BE2C (cell line): ENCODE results near the gene TPM1.

ENCODE experiments used
- DNase-seq: peaks from one replicate; pipeline ENCODE4 v3.0.0-alpha.2; 2020
- H3K27me3 ChIP-seq: fragments of 250-450 bp; sonication (Bioruptor Pico); 2 replicates; pipeline ENCODE4 v1.5.1; 2020; ENCODE audit warnings: mild to moderate bottlenecking
- H3K36me3 ChIP-seq: fragments of 250-450 bp; sonication (Bioruptor Pico); 2 replicates; pipeline ENCODE4 v1.5.1; 2020; ENCODE audit warnings: mild to moderate bottlenecking
- H3K4me1 ChIP-seq: fragments of 250-450 bp; sonication (Bioruptor Pico); 2 replicates; pipeline ENCODE4 v1.5.1; 2020
- H3K4me3 ChIP-seq: 2 replicates; pipeline ENCODE4 v1.5.1; 2011; ENCODE audit warnings: low read depth, low read length
- H3K9me3 ChIP-seq: fragments of 250-450 bp; sonication (Bioruptor Pico); 2 replicates; pipeline ENCODE4 v1.5.1; 2020
- CTCF ChIP-seq: IDR thresholded peaks from 2 replicates; pipeline ENCODE4 v1.5.1; 2012; ENCODE audit warnings: mild to moderate bottlenecking, low read depth, low read length

TPM1 gene

GRCh38 chr15:63057468-63058345 lies 15.2 kb downstream of the TPM1 start:
- H3K4me1 ChIP-seq: peaks cover 68% of the 10 kb centered on the region
- H3K4me3 ChIP-seq: no peak overlapping the region
- no peaks in the 10 kb centered on the region for H3K9me3 ChIP-seq
- peaks cover 67% of the 10 kb centered on the region for H3K36me3 ChIP-seq
- TF ChIP-seq CTCF: no peak
- no peak for DNase-seq
- no peaks in the 10 kb centered on the region for H3K27me3 ChIP-seq

DNA sequence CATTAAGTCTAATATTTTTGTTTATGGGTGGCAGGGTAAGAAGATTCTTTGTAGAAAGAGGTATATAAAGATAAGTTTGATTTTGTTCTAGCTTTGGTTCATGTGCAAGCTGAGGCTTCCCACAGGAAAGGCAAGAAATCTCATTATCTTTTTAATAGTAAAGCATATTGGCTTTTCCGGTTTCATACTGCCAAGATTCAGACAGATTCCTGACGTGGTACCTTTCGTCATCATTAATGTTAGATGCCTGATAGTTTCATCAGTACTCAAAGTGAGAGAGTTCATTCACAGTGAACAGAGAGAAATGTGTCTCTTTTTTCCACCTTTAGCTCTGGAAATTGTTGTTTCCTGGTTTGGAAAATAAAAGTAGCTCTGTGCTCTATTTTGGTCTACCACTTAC lies 16.5 kb downstream of the TPM1 start:
- Histone ChIP-seq H3K4me3 (no peak overlapping the region), H3K4me1 (peaks cover 59% of the 10 kb centered on the region), H3K36me3 (peaks cover 81% of the 10 kb centered on the region), H3K27me3 (no peaks in the 10 kb centered on the region), H3K9me3 (no peaks in the 10 kb centered on the region)
- TF ChIP-seq CTCF: no peak
- DNase-seq: no peak

- no peak overlapping the region for H3K4me3 ChIP-seq
- no peak for TF ChIP-seq CTCF
- peaks cover 87% of the 10 kb centered on the region for H3K36me3 ChIP-seq
- H3K9me3 ChIP-seq: no peaks in the 10 kb centered on the region
- H3K27me3 ChIP-seq: no peaks in the 10 kb centered on the region
- DNase-seq: no peak
- H3K4me1 ChIP-seq: peaks cover 53% of the 10 kb centered on the region
These were observed 17.1 kb downstream of the TPM1 start for GRCh38 chr15:63059573-63060216.

GRCh38 chr15:63060699-63061098 lies 18.2 kb downstream of the TPM1 start:
- no peaks in the 10 kb centered on the region for H3K27me3 ChIP-seq
- H3K4me3 ChIP-seq: no peak overlapping the region
- H3K4me1 ChIP-seq: peaks cover 45% of the 10 kb centered on the region
- peak; percentile 51 for DNase-seq
- no peak for TF ChIP-seq CTCF
- H3K36me3 ChIP-seq: peaks cover 97% of the 10 kb centered on the region
- no peaks in the 10 kb centered on the region for H3K9me3 ChIP-seq

GRCh38 chr15:63061975-63062374 lies 19.4 kb downstream of the TPM1 start:
- Histone ChIP-seq H3K27me3 (no peaks in the 10 kb centered on the region), H3K9me3 (no peaks in the 10 kb centered on the region), H3K36me3 (peaks cover 93% of the 10 kb centered on the region), H3K4me1 (peaks cover 32% of the 10 kb centered on the region), H3K4me3 (no peak overlapping the region)
- TF ChIP-seq CTCF: no peak
- DNase-seq: no peak
